Measurements from ENCODE around the gene INSM1.

DNA sequence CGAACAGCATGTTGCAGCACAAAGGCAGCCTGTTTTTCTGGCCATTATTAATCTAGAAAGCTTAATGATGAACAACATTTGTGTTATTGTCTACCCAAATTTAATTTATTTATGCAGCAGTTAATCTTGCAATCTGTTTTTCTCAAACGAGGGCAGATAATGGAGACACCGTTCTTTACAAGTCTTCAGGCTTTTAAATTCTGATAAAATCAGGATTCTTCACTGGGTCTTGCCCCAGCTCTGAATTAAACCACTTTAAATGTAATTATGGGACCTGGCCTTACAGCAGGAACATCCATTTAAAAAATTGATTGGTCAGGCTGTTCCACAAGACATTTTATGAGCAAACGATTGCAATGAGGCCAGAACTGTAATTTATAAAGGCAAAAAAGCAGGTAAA lies 26.5 kb upstream of the INSM1 start:
- TF ChIP-seq, protein P1, sequence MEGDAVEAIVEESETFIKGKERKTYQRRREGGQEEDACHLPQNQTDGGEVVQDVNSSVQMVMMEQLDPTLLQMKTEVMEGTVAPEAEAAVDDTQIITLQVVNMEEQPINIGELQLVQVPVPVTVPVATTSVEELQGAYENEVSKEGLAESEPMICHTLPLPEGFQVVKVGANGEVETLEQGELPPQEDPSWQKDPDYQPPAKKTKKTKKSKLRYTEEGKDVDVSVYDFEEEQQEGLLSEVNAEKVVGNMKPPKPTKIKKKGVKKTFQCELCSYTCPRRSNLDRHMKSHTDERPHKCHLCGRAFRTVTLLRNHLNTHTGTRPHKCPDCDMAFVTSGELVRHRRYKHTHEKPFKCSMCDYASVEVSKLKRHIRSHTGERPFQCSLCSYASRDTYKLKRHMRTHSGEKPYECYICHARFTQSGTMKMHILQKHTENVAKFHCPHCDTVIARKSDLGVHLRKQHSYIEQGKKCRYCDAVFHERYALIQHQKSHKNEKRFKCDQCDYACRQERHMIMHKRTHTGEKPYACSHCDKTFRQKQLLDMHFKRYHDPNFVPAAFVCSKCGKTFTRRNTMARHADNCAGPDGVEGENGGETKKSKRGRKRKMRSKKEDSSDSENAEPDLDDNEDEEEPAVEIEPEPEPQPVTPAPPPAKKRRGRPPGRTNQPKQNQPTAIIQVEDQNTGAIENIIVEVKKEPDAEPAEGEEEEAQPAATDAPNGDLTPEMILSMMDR (conservative IDR thresholded peaks at IDR 0.05; ENCODE audit: low read depth in 2 of 2), result no peak
- no peak for TF ChIP-seq EZH2 (IDR thresholded peaks at IDR 0.05; ENCODE audit: low read depth, unreplicated experiment)
- no peak for TF ChIP-seq NANOG (IDR thresholded peaks at IDR 0.05; ENCODE audit: borderline replicate concordance)
- TF ChIP-seq POLR2AphosphoS5 (IDR thresholded peaks at IDR 0.05; ENCODE audit: low read depth), result no peak
- TF ChIP-seq CREB1 (CRISPR knock-in tag; IDR thresholded peaks at IDR 0.05; ENCODE audit: low read depth), result no peak
- TF ChIP-seq, protein P2, sequence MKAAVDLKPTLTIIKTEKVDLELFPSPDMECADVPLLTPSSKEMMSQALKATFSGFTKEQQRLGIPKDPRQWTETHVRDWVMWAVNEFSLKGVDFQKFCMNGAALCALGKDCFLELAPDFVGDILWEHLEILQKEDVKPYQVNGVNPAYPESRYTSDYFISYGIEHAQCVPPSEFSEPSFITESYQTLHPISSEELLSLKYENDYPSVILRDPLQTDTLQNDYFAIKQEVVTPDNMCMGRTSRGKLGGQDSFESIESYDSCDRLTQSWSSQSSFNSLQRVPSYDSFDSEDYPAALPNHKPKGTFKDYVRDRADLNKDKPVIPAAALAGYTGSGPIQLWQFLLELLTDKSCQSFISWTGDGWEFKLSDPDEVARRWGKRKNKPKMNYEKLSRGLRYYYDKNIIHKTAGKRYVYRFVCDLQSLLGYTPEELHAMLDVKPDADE (IDR thresholded peaks at IDR 0.05), result no peak
- no peak for TF ChIP-seq ZNF331 (CRISPR knock-in tag; IDR thresholded peaks at IDR 0.05; ENCODE audit: low read depth)
- no peak for TF ChIP-seq EZH2phosphoT487 (IDR thresholded peaks at IDR 0.05; ENCODE audit: unreplicated experiment)
- TF ChIP-seq JUNB (IDR thresholded peaks at IDR 0.05; ENCODE audit: unreplicated experiment), result no peak
- TF ChIP-seq, protein P3, sequence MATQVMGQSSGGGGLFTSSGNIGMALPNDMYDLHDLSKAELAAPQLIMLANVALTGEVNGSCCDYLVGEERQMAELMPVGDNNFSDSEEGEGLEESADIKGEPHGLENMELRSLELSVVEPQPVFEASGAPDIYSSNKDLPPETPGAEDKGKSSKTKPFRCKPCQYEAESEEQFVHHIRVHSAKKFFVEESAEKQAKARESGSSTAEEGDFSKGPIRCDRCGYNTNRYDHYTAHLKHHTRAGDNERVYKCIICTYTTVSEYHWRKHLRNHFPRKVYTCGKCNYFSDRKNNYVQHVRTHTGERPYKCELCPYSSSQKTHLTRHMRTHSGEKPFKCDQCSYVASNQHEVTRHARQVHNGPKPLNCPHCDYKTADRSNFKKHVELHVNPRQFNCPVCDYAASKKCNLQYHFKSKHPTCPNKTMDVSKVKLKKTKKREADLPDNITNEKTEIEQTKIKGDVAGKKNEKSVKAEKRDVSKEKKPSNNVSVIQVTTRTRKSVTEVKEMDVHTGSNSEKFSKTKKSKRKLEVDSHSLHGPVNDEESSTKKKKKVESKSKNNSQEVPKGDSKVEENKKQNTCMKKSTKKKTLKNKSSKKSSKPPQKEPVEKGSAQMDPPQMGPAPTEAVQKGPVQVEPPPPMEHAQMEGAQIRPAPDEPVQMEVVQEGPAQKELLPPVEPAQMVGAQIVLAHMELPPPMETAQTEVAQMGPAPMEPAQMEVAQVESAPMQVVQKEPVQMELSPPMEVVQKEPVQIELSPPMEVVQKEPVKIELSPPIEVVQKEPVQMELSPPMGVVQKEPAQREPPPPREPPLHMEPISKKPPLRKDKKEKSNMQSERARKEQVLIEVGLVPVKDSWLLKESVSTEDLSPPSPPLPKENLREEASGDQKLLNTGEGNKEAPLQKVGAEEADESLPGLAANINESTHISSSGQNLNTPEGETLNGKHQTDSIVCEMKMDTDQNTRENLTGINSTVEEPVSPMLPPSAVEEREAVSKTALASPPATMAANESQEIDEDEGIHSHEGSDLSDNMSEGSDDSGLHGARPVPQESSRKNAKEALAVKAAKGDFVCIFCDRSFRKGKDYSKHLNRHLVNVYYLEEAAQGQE (IDR thresholded peaks at IDR 0.05; ENCODE audit: unreplicated experiment), result no peak
- TF ChIP-seq, protein P4, sequence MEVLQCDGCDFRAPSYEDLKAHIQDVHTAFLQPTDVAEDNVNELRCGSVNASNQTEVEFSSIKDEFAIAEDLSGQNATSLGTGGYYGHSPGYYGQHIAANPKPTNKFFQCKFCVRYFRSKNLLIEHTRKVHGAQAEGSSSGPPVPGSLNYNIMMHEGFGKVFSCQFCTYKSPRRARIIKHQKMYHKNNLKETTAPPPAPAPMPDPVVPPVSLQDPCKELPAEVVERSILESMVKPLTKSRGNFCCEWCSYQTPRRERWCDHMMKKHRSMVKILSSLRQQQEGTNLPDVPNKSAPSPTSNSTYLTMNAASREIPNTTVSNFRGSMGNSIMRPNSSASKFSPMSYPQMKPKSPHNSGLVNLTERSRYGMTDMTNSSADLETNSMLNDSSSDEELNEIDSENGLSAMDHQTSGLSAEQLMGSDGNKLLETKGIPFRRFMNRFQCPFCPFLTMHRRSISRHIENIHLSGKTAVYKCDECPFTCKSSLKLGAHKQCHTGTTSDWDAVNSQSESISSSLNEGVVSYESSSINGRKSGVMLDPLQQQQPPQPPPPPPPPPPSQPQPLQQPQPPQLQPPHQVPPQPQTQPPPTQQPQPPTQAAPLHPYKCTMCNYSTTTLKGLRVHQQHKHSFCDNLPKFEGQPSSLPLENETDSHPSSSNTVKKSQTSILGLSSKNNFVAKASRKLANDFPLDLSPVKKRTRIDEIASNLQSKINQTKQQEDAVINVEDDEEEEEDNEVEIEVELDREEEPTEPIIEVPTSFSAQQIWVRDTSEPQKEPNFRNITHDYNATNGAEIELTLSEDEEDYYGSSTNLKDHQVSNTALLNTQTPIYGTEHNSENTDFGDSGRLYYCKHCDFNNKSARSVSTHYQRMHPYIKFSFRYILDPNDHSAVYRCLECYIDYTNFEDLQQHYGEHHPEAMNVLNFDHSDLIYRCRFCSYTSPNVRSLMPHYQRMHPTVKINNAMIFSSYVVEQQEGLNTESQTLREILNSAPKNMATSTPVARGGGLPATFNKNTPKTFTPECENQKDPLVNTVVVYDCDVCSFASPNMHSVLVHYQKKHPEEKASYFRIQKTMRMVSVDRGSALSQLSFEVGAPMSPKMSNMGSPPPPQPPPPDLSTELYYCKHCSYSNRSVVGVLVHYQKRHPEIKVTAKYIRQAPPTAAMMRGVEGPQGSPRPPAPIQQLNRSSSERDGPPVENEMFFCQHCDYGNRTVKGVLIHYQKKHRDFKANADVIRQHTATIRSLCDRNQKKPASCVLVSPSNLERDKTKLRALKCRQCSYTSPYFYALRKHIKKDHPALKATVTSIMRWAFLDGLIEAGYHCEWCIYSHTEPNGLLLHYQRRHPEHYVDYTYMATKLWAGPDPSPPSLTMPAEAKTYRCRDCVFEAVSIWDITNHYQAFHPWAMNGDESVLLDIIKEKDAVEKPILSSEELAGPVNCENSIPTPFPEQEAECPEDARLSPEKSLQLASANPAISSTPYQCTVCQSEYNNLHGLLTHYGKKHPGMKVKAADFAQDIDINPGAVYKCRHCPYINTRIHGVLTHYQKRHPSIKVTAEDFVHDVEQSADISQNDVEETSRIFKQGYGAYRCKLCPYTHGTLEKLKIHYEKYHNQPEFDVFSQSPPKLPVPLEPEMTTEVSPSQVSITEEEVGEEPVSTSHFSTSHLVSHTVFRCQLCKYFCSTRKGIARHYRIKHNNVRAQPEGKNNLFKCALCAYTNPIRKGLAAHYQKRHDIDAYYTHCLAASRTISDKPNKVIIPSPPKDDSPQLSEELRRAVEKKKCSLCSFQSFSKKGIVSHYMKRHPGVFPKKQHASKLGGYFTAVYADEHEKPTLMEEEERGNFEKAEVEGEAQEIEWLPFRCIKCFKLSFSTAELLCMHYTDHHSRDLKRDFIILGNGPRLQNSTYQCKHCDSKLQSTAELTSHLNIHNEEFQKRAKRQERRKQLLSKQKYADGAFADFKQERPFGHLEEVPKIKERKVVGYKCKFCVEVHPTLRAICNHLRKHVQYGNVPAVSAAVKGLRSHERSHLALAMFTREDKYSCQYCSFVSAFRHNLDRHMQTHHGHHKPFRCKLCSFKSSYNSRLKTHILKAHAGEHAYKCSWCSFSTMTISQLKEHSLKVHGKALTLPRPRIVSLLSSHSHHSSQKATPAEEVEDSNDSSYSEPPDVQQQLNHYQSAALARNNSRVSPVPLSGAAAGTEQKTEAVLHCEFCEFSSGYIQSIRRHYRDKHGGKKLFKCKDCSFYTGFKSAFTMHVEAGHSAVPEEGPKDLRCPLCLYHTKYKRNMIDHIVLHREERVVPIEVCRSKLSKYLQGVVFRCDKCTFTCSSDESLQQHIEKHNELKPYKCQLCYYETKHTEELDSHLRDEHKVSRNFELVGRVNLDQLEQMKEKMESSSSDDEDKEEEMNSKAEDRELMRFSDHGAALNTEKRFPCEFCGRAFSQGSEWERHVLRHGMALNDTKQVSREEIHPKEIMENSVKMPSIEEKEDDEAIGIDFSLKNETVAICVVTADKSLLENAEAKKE (CRISPR knock-in tag; IDR thresholded peaks at IDR 0.05), result no peak
- no peak for TF ChIP-seq STAT1 (IDR thresholded peaks at IDR 0.05; ENCODE audit: unreplicated experiment)
- no peak for TF ChIP-seq ZNF114 (CRISPR knock-in tag; IDR thresholded peaks at IDR 0.05)

All from GM23338 (cell line).